GM21825 (cell line): ENCODE data around the gene CDA.
A peak's percentile ranks its signal among the peaks of the same experiment; 100 is the strongest.

Source experiments
- ATAC-seq: cut with Tn5 transposase; IDR thresholded peaks from one replicate; pipeline ENCODE4 v1.9.1; 2021; ENCODE audit warnings: mild to moderate bottlenecking, moderate library complexity; ENCODE audit not compliant: unreplicated experiment

The CDA gene

DNA sequence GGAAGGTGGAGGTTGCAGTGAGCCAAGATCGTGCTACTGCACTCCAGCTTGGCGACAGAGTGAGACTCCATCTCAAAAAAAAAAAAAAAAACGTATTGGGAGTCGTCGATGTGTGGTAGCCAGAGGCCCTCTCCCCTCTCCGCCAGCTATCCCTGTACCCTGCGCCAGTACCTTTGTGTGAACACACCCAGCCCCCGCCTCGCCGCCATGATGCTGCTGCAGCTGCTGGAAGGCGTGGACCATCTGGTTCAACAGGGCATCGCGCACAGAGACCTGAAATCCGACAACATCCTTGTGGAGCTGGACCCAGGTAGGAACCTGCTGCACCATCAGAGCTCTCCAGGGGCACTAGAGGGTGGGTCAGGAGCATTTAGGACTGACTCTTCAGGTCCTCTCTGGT is 56.5 kb downstream of the CDA start:
- no peak for ATAC-seq

DNA sequence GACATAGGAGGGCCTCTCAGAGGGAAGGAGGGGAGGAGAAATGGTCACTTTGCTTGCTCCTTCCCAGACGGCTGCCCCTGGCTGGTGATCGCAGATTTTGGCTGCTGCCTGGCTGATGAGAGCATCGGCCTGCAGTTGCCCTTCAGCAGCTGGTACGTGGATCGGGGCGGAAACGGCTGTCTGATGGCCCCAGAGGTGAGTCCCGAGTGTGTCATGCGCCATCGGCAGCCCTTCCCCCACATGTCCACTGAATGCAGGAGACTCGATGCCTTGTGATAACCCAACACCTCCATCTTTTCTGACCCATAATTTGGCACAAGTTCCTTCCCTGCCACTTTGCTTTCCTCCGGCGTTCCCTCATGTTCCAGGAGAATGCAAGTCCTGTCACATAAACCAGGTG is 59.5 kb downstream of the CDA start:
- no peak for ATAC-seq

DNA sequence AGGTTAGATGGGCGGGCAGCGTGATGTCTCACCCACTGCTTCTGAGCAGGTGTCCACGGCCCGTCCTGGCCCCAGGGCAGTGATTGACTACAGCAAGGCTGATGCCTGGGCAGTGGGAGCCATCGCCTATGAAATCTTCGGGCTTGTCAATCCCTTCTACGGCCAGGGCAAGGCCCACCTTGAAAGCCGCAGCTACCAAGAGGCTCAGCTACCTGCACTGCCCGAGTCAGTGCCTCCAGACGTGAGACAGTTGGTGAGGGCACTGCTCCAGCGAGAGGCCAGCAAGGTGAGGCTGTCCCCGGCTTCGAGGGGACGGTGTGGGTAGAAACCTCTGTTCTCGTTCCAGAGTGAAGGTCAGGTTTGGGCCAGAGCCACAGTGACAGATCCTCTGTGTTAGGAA is 60.0 kb downstream of the CDA start:
- no peak for ATAC-seq

DNA sequence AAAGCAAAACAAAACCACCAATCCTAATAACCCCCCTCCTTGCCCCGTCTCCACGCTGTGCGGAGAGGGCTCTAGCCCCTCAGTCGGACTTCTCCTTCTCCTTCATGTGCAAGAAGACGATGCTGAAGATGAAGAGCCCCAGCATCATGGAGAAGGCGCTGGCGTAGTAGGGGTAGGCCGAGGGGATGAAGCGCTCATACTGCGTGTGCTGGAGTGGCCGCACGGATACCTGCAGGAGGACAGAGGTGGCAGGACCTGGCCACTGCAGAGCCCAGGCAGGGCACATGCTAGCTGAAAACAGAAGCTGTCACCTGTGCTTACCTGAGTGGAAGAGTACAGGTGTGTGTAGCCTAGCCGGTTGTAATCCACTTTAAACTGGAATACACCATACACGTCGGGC is 63.4 kb downstream of the CDA start:
- no peak for ATAC-seq

DNA sequence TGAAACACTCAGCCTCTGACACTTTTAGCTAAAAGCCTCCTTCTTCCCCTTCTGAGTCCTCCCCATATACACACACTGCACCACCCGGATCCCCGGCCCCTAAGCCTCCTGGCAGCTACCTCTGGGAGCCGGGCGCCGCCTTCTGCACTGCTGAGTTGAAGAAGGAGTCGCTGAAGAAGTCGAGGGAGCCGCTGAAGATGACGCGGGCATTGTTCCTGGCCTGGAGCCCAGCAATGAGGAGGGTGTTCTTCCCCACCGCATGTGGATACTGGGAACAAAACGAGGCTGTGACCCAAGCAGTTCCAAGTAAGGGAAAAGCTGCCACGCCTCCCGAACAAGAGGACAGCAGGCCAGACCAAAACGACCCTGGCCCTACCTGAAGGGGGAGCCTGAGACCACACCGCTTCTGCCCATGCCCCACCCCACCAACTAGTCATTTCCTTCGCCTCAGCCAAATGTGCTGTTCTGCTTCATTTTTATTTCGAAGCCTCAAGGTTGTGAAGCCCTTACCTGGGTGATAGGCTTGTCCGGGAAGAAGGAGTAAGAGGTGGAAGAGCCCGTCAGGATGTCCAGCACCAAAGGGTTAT is 65.3 kb downstream of the CDA start:
- ATAC-seq: no peak

DNA sequence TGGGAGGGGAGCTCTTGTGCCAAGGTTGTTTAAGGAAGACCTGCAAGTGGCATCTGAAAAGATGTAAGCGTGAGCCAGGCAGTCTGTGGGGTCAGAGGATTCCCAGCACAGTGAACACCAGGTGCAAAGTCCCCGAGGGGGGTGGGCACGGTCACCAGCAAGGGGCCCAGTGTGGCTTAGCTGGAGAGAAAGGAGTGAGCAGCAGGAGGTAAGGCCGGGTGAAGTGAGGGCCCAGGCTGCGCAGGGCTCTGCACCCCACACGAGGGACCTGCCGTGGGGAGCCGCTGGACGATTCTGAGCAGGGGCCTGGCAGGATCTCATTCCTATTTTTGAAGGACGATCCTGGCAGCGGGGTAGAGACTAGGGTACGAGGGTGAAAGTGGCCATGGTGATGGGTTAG is 68.1 kb downstream of the CDA start:
- no peak for ATAC-seq

DNA sequence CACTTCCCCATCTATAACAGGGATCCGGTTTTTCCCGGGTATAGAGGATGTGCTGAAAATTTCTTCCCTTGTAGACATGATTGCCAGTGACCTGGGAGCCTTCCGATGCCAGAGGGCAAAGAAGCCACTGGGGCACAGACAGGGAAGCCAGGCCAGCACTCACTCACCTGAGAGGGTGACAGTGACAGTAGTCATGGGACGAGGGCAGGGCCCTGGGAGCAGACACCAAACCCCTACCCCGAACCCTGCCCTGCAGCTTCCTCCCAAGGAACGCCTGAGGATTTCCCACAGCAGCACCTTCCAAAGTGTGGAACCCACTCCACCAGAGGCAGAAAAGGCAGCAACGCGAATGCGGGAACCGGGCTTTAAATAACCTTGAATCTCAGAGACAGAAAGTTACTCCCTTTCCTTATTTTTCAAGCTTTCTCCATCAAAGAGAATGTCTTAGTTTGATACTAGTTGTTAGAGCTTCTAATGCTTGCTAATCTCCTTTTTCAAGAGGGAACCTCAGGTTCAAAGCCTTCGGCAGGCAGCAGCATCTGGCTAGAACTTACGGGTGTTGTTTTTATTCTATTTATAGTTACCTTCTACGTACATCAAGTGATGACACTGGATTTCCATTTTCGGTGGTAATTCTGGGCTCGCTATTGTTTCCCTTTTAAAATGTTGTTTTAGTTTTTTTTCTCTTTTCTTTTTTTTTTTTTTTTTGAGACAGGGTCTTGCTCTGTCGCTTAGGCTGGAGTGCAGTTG is 69.4 kb downstream of the CDA start:
- ATAC-seq: no peak

DNA sequence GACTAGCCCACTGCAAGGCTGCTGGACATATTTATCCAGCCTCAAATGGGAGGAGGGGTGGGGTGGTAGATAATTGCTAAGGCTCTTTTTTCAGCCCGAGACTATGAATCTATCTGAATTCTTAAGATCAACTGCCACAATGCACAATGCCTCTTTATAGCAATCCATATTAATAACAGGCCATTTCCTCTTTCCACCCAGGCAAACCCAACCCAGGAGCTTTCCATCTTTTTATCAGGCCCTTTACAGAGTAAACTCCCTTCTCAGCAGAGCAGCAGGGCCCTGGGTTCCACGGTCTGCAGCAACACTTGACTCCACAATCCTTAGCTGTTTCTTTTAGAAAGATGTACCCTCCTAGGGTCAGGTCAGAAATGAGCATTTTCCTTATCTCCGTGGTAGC is 71.5 kb downstream of the CDA start:
- no peak for ATAC-seq

DNA sequence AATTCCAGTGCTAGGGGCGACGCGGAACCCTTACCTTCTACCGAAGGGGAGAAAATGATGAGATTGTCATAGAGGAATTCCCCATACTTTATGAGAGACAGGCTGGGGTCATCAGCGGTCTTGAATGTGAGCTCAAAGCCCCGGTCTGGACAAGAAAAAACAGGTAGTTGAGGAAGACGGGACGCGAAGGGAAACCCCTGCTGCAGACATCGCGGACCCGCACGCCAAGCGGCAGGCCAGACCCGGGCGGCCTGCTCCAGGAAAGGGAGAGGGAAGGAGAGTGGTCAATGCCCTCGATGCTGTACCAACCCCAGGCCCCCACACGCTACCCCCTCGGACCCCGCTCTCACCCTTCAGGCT is 71.9 kb downstream of the CDA start:
- ATAC-seq: no peak

DNA sequence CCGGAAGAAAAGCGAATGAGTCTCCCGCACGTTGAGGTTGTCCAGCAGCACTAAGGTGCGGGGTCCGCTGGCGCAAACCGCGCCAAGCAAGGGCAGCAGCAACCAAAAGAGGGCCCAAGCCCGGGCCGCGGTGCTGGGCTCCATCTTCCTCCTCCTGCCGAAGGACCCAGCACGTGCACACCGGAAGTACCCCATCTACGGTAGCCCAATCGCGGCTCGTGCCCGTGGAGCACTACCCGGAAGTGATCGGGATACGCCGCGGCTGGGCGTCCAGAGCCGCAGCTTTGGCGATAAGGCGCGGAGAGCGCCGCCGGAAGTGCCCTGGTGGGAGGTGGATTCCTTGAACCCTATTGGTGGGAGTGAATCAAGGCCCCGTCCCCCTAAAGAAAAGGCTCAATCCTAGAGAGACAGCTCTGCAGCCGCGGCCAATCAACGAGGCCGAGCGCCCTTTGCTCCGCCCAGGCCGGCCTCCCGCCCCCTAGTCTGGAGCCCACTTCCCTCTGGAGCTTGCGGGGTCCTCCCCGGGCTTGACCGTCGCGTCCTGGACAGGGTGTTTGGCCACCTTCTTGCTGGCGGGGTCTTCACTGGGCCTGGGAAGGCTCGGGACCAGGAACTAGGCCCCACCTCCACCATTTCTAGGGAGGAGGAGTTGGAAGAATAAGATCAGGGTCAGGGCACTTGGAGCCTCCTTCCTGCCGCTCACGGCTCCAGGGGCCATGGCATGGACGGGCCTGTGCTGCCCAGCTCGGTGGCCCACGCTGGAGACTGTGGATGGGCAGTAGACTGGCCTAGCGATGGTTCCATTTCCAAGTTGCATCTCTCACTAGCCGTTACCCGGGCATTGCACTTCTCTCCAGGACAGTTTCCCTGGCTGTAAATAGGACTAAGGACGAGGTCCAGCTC is 72.6 kb downstream of the CDA start, which contains the start of gene DDOST:
Gene DDOST (minus strand): TSS at position 163 of the 903 bp plus-strand sequence. CDS start 19 bp downstream, at position 144.
- peak; percentile 95 for ATAC-seq

DNA sequence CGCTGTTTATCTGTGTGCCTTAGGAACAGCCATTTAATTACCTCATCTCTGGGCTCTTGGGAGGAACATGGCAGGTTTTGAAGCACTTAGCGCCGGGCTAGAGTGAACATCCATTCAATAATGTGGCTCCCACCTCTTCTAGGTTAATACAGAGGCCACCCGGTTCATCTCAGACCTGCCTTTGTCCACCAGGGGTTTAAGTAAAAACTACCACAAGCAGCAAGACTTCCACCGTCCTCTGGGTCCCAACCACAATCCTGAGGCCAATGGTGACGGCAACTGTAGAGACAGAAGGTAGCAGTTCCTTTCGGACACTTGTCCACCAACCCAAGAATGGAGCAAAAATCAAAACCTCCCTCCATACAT is 73.2 kb downstream of the CDA start:
- ATAC-seq: no peak

DNA sequence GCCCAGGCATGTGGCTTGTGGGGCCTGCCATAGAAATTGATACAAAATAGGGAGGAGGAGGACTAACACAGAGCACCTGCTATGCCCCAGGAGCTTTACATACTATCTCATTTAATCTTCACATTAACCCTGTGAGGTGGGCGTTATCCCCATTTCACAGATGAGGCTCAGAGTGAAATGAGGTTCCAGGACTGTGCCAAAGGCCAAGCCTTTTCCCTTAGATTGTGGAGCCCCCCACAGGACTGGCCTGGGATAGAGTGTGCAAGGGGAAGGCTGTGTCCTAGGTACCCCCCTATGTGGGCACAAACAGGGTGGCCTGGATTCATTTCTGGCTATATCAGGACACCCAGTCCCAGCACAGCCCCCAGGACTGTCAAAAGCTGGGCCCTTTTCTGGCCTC is 74.5 kb downstream of the CDA start:
- no peak for ATAC-seq

DNA sequence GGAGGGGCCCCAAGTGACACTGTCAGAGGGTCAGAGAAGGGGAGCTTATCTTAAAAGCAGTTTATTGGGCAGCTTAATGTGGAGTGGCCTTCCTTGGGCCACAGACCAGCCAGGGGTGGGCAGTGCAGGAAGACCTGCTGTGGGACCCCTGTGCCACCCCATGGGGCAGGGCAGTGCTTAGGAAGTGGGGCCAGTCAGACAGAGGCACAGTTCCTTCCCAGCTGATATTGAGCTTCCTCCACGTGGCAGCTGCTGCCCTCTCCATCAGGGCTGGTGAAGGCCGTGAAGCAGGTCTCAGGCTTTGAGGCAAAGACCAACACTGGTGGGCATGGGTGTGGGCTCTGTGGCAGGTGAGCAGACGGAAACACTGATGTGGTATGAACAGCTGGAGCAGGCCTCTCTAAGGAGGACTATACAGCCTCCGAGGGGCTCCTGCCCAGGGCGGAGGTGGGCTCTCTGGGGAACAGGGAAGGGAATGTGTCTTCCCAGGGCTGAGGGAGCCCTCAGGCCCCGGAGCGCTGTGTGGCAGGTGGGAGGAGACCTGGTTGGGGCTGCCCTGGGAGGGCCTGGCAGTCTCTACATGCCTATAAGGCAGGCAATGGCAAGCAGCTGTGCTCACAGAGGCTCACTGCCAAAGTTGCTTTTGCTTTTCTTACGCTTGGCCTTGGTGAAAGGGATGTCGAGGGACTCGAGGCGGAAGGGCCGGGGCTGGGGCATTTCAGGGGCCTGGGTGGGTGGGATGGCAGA is 75.2 kb downstream of the CDA start:
- no peak for ATAC-seq

DNA sequence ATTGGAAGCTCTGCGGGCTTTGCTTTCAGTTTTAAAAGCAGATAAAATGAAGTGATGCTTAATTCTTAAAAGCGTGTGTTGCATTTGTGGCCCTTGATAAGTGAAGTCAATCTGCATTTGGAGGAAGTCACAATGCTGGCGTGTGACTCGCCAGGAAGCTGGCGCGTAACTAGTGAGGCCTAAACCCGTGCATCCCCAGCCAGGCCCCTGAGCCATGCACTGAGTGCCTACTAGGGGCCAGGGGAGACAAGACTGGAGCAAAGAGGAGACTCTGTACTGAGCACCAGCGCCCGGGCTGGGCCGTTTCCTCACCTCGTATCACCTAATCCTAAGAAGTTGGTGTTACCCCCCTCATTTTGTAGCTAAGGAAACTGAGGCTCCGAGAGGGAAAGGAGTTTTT is 76.8 kb downstream of the CDA start:
- no peak for ATAC-seq

DNA sequence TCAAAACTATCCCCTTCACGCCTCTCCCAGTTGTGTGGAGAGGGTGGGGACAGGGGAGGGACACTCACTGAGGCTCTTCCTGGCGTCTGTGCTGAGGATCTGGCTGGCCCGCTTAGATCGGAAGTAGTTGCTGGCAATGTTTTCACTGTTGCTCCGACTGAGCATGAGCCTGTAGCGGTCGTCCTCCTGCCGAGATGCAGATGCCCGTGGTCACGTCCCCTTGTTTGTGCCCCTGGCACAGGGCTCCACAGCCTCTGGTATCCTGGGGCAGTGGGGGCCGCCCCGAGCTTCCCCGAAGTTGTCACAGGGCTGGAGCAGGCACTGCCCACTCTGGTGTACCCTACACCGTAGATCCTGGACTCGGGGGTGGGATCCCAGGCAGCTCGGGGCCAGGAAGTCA is 77.2 kb downstream of the CDA start:
- ATAC-seq: no peak

DNA sequence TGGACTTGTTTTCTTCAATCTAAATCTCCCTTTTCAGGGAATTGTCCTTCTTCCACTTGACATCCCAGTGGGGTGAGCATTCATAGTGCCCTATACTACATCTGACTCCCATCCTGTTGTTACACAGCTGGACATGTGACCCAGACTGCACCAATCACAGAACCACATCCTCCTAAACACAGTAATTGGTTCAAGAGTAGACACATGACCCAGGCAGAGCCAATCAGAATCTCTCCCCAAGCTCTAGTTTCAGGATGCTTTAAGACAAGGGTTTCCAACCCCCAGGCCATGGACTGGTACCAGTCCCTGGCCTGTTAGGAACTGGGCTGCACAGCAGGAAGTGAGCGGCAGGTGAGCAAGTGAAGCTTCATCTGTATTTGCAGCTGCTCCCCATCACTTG is 77.9 kb downstream of the CDA start:
- no peak for ATAC-seq
